Measurements from ENCODE around the gene FGF18. TPM values are rescaled to one million over a fixed set of nuclear protein-coding genes. Genes with fewer than 3 reads are reported as not detected.

The FGF18 gene
- total and polyA plus RNA-seq, 2 donors (not counting 3 experiments of a cell fraction or from before 2014, with no cell fraction given) = 0.04 to 0.27 TPM

DNA sequence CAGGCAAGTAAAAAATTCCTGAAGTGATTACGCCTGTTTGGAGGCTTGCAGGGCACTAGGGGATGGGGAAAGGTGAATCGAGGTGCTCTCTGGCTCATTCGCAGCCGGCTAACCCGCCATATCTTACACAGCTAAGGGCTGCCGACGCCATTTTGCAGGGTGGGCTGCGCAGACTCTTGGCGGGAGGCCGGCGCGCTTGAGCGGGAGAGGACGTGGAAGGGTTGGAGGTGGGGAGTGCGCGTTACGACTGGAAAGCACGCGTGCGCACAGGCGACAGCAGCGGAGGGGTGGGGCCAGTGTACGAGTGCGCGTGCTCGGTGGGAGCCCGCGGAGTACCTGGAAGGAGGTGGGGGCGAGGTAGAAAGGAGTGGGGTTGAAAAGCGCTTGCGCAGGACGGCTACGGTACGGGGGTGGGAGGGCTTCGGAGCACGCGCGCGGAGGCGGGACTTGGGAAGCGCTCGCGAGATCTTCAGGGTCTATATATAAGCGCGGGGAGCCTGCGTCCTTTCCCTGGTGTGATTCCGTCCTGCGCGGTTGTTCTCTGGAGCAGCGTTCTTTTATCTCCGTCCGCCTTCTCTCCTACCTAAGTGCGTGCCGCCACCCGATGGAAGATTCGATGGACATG lies 32.0 kb upstream of the FGF18 start, which contains the start of gene NPM1:
Gene NPM1 (plus strand): TSS at position 505 of the 625 bp plus-strand sequence. CDS start 100 bp downstream, at position 605.
- Histone ChIP-seq H3K9ac (replicated peaks; ENCODE audit: extremely low read depth, insufficient read depth, low read length) (peak within 1 kb of the TSS; percentile 84), H3K9me3 (replicated peaks; ENCODE audit: control insufficient read depth, insufficient read depth, low read length) (no peaks in the 10 kb centered on the region), H3K4me1 (ENCODE audit: control insufficient read depth, extremely low read depth, insufficient read depth, low read length) (peaks cover 24% of the 10 kb centered on the region), H3K27ac (ENCODE audit: insufficient read depth, low read depth, low read length) (peak within 1 kb of the TSS; percentile 60), H3K9me1 (replicated peaks; ENCODE audit: control insufficient read depth, extremely low read depth, insufficient read depth, low read length) (no peaks in the 10 kb centered on the region), H3K4me3 (replicated peaks in 1 of 3; ENCODE audit: insufficient read depth in 1 of 3, low read depth in 1 of 3, low read length in 3 of 3) (peak within 1 kb of the TSS; percentile 79 to 88 (median 82)), H3K36me3 (ENCODE audit: control insufficient read depth in 2 of 2, extremely low read depth in 1 of 2, insufficient read depth in 2 of 2, low read length in 2 of 2) (peaks cover 6 to 13% of the 10 kb centered on the region in 2 experiments), H4K20me1 (replicated peaks; ENCODE audit: control insufficient read depth, extremely low read depth, insufficient read depth, low read length) (peaks cover 25% of the 10 kb centered on the region), H3K4me2 (ENCODE audit: insufficient read depth, low read length) (peak within 1 kb of the TSS; percentile 99), H3K27me3 (ENCODE audit: control insufficient read depth in 2 of 2, insufficient read depth in 2 of 2, low read length in 2 of 2) (no peaks in the 10 kb centered on the region), H2AFZ (ENCODE audit: low read depth, low read length) (peak within 1 kb of the TSS; percentile 16), H3K79me2 (ENCODE audit: control insufficient read depth, insufficient read depth, low read length) (peaks cover 48% of the 10 kb centered on the region)
- CTCF ChIA-PET = interaction anchor here (0.9 to 1.4 kb wide), 4 partner anchors 18 to 525 kb away, joined by 3 to 4 read pairs (median 3); no protein-coding TSS in a partner anchor
- dilution Hi-C loops (cut with MboI; ENCODE audit: extremely low pct_ligation_motif_present, low sequenced_read_pairs) = no loop called here
- DNase-seq (ENCODE audit: low read depth, low spot score) (peak; percentile 100), FAIRE-seq (peak; percentile 90)
- intact Hi-C loops (cut with micrococcal nuclease) = loop anchor here (1.0 kb wide), 1 partner anchor 63 kb away; no protein-coding TSS in a partner anchor
- POLR2A ChIA-PET = interaction anchor here (0.7 to 1.7 kb wide), 4 partner anchors 21 to 1596 kb away, joined by 3 to 6 read pairs (median 3); partner anchors contain the start of gene ATP6V0E1
- TF ChIP-seq POLR2A (IDR thresholded peaks at IDR 0.05; ENCODE audit: low read depth, low read length) = peak; percentile 99
- TF ChIP-seq, protein P1, sequence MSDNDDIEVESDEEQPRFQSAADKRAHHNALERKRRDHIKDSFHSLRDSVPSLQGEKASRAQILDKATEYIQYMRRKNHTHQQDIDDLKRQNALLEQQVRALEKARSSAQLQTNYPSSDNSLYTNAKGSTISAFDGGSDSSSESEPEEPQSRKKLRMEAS (IDR thresholded peaks at IDR 0.05; ENCODE audit: insufficient read depth, insufficient read length) = peak; percentile 42
- peak; percentile 97 for TF ChIP-seq POLR2AphosphoS5 (IDR thresholded peaks at IDR 0.05; ENCODE audit: insufficient read depth, low read depth, low read length)
- no peak for TF ChIP-seq MYC (IDR thresholded peaks at IDR 0.05; ENCODE audit: low read depth, low read length)
- BruUV-seq (replicated peaks) = no TSS peak

All from endothelial cell of umbilical vein (primary cell).